T-helper 1 cell treated with Interleukin-12 subunit alpha and Interleukin-12 subunit beta and Interleukin-4 antibody, amounts not matched to agents 30 ng/mL and 1 ng/mL, for 36 hours (primary cell): ENCODE data around the gene OR5B3. TPM values are rescaled to one million over a fixed set of nuclear protein-coding genes. Genes with fewer than 3 reads are reported as not detected.
"Not testable (repeated sequence)": the region's sequence is repeated elsewhere in the genome, so short reads cannot be mapped to it uniquely, and the experiment has no call there.

ENCODE experiments used
- intact Hi-C: fragments of 100-400 bp; cut with micrococcal nuclease; formaldehyde crosslinking; loops from one replicate; pipeline ENCODE4 v1.15.1; 2024
- total RNA-seq: library from RNA; stranded (reverse); gene quantifications from 2 replicates; pipeline ENCODE4 v1.2.3, GENCODE V29; 2022

Gene OR5B3
- total RNA-seq: not detected in 2 replicates

DNA sequence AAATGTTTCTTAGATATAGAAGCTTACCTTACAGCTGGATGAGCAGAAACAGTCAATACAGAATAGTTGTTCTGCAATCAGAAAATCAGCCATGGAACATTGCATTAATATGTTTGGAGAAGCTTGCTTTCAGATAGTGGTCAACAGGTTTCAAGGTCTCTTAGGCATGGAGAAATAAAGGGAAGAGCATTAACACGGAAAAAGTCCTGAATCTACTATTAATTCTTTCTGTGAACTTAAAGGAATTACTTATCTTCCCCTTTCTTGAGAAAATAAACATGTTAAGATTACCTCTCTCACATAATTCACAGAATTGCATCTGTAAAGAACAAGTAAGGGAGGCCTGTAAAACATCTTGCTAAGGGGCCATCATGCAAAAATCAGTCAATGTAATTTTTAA, at the start of gene OR5B3:
TSS of gene OR5B3 (minus strand) at position 101 of the 400 bp plus-strand sequence. CDS start 3,465 bp downstream, outside the sequence.
- intact Hi-C loops: no loop called here

DNA sequence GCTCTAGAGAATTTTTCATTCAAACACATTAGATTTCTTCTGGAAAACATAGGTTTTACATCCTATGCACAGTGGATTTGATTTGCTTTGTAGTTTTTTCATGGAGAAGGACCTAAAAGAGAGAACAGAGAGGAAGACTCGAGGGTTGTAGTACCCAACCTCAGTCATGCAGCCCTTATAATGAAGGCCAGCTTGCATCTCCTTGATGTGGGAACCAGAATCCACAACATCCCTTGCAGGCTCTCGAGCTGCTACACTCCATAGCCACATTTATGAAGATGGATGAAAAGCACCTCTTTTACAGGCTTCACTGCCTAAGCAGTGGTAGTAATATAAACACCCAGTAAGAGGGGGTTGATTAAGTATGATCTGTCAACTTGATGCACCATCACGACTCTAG, 44.9 kb upstream of the OR5B3 start:
- intact Hi-C loops: no loop called here

DNA sequence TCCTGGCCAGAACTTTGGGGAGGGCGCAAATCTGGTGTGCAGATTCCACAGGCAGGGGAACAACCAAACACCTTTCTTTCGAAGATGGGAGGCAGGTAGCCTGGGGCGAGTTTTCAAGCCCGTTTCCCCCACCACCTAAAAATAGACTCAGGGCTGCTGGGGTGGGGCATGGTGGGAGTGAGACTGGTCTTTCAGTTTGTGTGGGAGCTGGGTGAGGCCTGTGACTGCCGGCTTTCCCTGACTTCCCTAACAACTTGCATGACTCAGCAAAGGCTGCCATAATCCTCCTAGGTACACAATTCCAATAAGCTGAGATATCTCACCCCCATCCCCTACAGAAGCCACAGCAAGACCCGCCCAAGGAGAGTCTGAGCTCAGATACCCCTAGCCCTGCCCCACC, 39.6 kb upstream of the OR5B3 start:
- intact Hi-C loops: no loop called here

DNA sequence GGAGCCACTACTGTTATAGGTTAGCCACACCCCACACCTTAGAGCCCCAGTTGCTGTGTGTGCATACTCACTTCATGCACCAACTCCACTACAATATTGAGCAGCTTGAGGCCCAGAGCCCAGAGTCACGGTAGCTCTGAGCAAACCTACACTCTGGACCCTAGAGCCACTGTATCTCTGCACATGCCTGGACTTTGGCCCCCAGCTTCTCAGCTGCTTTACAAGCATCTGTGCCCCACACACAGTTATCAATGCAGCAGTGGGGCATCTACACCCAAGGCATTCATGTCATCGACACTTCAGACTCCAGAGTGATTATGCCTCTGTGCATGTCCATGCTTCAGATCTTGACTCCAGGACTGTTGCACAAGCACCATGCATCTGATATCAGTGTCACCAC, 37.6 kb upstream of the OR5B3 start:
- intact Hi-C loops: no loop called here

DNA sequence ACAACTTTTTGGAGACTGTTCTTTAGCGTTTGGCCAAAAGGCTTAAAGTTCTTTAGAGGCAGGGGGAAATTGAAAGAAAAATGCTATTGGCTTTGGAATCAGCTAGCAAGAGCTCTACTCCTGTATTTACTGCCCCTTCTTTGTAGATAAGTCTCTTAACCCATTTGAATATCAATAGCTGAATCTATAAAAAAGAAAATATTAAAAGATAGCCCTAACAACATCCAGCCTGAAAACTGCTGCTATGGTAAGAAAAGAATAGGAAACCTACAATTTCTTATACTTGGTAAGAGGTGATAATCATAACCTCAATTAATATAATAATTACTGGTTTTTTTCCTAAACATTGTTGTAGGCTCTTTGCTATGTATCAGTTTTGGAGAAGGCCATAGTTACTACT, 35.5 kb upstream of the OR5B3 start, which contains the start of gene OR5B12:
TSS of gene OR5B12 (minus strand) at position 101 of the 400 bp plus-strand sequence. CDS start 2,085 bp downstream, outside the sequence.
- intact Hi-C loops: no loop called here

DNA sequence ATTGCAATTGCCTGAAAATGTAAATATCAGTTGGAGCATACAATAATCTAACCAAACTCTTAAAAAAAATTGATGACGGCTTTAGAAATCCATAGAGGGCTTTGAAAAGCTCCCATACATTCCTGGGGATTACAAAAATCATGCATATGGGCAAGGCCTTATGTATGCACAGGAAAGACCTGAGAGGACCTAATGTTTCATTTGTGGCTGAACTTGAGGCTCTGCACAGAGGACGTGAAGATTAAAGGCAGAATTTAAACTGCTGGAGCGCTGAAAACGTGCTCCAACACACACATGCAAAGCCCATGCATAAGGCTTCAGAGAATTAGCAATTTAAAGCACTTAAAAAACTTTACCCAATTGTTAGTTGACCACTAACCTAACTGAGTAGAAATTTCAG, 31.8 kb upstream of the OR5B3 start:
- intact Hi-C loops: no loop called here

DNA sequence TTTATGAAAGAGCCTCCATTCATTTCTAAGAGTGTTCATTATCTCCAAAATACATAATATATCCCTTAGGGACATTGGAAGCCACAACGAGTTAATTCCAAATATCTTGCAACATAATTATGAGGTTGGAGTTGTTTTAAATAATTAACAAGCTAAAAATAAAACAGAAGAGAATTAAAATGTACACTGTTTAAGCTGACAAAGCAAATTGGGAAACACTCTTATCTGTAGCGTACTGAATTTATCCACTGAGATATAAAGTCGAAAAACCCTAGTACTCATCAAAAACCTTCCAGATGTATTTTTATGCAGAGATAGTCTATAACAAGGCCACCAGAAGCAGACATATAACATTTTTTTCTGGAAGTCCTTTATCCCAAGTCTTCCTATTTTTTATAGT, 27.5 kb upstream of the OR5B3 start:
- intact Hi-C loops: no loop called here

DNA sequence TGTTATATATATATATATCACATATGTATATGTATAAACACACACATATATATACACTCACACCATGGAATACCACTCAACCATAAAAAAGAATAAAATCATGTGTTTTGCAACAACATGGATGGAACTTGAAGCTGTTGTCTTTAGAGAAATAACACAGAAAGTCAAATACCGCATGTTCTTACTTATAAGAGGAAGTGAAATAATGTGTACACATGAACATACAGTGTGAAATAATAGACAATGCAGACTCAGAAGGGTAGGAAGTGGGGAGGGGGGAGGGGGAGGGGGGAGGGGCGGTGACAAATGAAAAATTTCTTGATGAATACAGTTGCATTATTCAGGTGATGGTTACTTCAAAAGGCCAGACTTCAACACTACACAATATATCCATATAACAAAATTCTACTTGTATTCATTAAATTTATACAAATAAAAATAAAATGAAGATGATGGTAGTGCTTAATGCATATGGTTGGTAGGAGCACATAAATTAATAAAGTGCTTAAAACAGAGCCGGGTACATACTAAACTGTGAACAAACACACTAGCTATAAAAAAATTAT, 27.0 kb upstream of the OR5B3 start:
- intact Hi-C loops: no loop called here

DNA sequence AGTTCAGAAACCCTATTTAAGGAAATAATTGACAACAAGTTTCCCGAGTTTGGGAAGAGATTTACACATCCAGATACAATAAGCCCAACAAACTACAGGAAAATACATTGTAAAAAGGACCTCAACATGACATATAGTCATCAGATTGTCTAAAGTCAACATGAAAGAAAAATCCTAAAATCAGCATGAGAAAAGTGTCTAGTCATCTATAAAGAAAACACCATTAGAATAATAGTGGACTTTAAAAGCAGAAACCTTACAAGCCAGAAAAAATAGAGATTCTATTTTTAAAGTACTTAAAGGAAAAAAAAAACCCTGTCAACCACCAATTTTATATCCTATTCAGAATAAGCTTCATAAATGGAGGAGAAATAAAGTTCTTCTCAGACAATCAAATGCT, 22.6 kb upstream of the OR5B3 start:
- intact Hi-C loops: no loop called here

DNA sequence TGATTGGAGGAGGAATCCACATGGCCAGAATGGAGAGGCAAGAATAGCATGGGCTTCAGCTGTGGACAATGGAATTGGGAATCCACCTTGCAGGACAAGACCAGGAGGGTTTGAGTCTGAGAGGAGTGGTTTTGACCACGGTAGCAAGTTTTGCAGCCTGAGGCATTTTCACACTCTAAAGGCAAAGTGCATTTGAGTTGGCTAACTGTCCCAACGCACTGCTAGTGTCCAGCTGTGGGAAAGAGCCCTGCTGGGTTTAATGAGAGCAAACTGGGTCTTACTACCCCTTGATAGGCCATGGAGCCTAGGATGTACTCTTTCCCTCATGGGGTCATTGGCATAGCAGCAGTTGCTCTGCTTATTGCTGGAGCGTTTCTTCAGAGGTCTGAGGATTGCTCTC, 21.3 kb upstream of the OR5B3 start, which contains the start of gene OR5B2:
TSS of gene OR5B2 (minus strand) at position 101 of the 400 bp plus-strand sequence. CDS start 4,860 bp downstream, outside the sequence.
- intact Hi-C loops: no loop called here

DNA sequence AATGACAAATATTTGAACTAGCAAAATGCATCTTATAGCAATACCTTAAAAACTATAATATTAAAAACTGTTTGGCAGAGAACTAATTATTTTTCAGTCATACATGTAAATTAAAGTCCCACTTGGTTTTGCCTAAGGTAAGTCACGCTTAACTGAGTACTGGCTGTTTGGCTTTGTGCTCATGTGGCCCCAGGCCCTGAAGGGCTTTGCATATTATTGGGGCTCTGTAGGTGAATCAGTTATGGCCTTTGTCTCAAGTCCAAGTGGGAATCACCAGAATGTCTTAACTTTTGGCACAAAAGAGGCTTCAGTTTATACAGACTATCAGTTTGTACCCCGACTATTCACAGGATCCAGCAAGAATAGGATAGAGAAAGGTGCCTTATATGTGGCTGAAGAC, 7.1 kb downstream of the OR5B3 start:
- intact Hi-C loops: not testable (repeated sequence)

DNA sequence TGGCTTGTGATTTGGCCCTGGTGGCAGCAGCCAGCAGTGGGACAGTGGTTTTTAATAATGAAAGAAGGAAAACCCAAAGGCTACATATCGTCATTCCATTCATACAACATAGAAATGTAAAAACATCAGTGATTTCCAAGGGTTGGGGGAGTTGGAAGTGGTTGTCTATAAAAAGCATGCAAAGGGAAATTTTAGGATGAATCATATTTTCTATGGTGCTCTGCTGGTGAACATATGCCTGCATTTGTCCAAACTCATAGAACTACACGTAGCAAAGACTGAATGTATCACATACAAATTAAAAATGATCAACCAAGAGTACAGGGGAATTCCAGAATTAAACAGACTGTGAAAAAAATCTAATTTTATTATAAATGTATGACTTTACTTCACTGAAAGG, 11.1 kb downstream of the OR5B3 start:
- intact Hi-C loops: no loop called here

DNA sequence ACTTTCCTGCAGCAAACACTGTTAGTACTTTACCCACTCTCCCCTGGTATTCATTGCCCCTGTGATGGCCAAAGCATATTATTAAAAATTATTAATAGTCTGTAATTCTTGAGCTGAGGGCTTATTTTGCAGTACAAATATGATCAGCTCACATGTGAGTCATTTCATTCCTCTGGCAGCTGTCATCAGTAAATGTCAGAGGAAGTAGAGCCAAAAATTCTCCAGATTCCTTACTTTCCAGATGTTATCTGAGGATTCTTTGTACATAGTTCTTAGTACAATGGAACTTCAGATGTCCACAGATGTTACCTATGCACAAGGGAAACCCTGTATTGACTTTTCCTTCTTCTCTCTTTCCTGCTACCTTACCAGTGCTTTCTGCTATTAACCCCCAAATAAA, 12.5 kb downstream of the OR5B3 start:
- intact Hi-C loops: no loop called here

DNA sequence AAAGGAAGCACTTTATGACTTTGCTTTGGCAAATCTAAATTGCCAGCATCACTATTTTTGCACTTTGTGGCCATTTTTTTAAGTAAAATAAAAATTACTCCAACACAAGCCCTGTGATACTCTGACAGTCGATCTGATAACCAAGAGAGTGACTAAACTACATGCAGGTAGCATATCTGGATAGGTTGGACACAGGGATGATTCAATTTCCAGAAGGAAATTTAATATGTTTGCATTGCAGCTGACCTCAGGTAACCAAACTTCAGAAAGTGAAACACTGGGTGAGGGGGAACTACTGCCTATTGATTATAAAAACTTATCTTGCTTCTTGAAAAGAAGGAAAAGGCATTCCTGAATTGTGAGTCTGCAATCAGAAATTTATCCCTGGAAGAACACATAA, 13.9 kb downstream of the OR5B3 start:
- intact Hi-C loops: no loop called here

DNA sequence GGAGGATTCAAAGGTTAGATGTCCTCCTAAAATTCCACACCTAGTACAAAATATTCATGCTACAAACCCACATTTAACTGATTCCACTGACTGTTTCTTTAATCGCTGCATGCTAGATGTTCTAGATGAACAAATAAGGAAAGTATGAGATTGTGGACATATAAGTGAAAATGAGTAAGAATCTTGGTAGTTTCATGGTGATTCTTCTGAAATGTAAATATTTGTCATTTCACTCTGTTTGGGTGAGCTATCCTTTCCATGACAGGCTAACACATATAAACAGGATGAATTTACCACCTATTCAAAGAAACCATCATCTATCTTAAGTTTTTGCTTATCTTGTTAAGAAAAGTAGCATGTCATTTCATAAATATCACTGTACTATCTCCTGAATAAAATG, 14.8 kb downstream of the OR5B3 start:
- intact Hi-C loops: no loop called here

DNA sequence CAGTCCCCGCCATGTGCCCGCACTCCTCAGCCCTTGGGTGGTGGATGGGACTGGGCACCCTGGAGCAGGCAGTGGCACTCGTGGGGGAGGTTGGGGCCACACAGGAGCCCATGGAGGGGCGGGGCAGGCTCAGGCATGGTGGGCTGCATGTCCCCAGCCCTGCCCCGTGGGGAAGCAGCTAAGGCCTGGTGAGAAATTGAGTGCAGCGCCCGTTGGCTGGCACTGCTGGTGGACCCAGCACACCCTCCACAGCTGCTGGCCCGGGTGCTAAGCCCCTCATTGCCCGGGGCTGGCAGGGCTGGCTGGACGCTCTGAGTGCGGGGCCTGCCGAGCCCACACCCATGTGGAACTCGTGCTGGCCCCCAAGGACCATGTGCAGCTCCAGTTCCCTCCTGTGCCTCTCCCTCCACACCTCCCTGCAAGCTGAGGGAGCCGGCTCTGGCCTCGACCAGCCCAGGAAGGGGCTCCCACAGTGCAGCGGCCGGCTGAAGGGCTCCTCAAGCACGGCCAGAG, 16.1 kb downstream of the OR5B3 start:
- intact Hi-C loops: no loop called here

DNA sequence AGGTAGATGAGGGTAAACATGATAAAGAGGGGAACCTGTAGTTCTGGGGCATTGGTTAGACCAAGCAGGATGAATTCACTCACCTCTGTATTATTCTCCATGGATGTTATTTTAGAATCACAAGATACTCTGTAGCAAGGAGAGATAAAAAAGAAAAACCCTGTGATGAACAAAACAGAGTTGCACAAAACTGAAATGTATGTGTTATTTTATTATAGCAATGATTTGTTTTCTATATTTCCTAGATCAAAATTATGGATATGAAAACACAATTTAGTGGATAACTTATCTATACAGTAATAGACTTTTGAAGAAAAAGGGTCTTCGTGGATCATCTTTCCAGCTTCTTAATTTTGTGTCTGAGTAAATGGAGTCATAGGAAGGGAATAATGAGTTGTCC, 47.7 kb downstream of the OR5B3 start, which contains the start of gene OR5B17:
TSS of gene OR5B17 (minus strand) at position 101 of the 400 bp plus-strand sequence. CDS start at position 101, 0 bp downstream.
- intact Hi-C loops: no loop called here

DNA sequence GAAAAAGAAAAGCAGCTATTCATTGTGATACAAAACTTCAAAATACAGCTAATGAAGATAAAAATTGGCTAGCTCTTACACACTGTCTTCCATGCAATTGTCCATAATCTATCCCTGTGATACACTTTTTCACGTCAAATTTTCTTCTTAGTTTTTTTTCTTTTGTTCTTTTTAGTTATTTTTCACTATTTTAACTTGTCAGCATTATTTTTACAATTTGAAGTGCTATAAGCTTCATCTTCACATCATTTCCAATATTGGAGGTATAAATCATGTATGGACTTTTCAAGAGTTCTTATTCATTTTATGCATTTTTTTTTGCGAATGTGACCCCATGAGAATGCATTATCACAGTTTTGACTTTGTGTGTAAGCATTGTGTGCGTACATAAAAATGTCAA, 51.9 kb downstream of the OR5B3 start:
- intact Hi-C loops: no loop called here

Other genes starting within 250 kb of the OR5B3 start
- gene OR9Q2, start 217.8 kb downstream of the OR5B3 start, total RNA-seq: not detected in 2 replicates
- not detected in 2 replicates for gene OR1S2, start 202.7 kb downstream of the OR5B3 start, total RNA-seq
- not detected in 2 replicates for gene OR1S1, start 194.2 kb downstream of the OR5B3 start, total RNA-seq
- not detected in 2 replicates for gene OR10Q1, start 178.0 kb downstream of the OR5B3 start, total RNA-seq
- gene OR10W1, start 138.6 kb downstream of the OR5B3 start, total RNA-seq: not detected in 2 replicates
- not detected in 2 replicates for gene OR5B17, start 47.8 kb downstream of the OR5B3 start, total RNA-seq
- gene OR5B2, start 21.2 kb upstream of the OR5B3 start, total RNA-seq: not detected in 2 replicates
- gene OR5B12, start 35.4 kb upstream of the OR5B3 start, total RNA-seq: not detected in 2 replicates
- 0.54 and 1.1 TPM in 2 replicates for gene OR5B21, start 101.2 kb upstream of the OR5B3 start, total RNA-seq
- 138 and 144 TPM in 2 replicates for gene LPXN, start 169.0 kb upstream of the OR5B3 start, total RNA-seq
- 54.1 and 55.7 TPM in 2 replicates for gene ZFP91, start 172.2 kb upstream of the OR5B3 start, total RNA-seq
- 2.6 and 3.1 TPM in 2 replicates for gene CNTF, start 215.8 kb upstream of the OR5B3 start, total RNA-seq